HEK293 (cell line): ENCODE measurements around the gene CD200.

Experiments
- CTCF ChIA-PET: fragments of 350-600 bp; formaldehyde crosslinking; extraction: SDS; loops from one replicate; lab custom pipeline; 2021; ENCODE audit warnings: antibody characterized with exemption; lab: Yijun Ruan, JAX
- POLR2A ChIA-PET: fragments of 300-600 bp; formaldehyde crosslinking; extraction: SDS; loops from one replicate; lab custom pipeline; 2020; ENCODE audit warnings: antibody characterized with exemption, inconsistent platforms; lab: Yijun Ruan, JAX
- H3K27ac ChIP-seq: fragments of 200-500 bp; sonication (Bioruptor generic); 2 replicates; pipeline ENCODE4 v1.5.1; 2014; ENCODE audit warnings: low read depth, low read length, control low read depth, inconsistent platforms; ENCODE audit errors: extremely low read depth
- H3K36me3 ChIP-seq, 2 experiments: fragments of 200-500 bp in 1 of 2; sonication (Bioruptor generic) in 1 of 2; 1 replicate in 1 of 2; 2 replicates in 1 of 2; pipeline ENCODE4 v1.5.1; 2014 to 2017; ENCODE audit warnings: inconsistent platforms in 2 of 2, low read length in 2 of 2; ENCODE audit not compliant: control insufficient read depth in 2 of 2, insufficient read depth in 1 of 2
- H3K4me1 ChIP-seq: fragments of 200-500 bp; sonication (Bioruptor generic); 2 replicates; pipeline ENCODE4 v1.5.1; 2014; ENCODE audit warnings: mild to moderate bottlenecking, low read length, inconsistent platforms; ENCODE audit not compliant: control insufficient read depth, insufficient read depth
- H3K4me3 ChIP-seq: 2 replicates; pipeline ENCODE4 v1.5.1; 2011; ENCODE audit warnings: low read depth, mild to moderate bottlenecking, control low read depth, low read length, moderate library complexity
- H3K9me3 ChIP-seq: fragments of 200-500 bp; sonication (Bioruptor generic); 2 replicates; pipeline ENCODE4 v1.5.1; 2014; ENCODE audit warnings: low read depth, low read length, inconsistent platforms; ENCODE audit not compliant: control insufficient read depth, insufficient read depth
- HIC1 ChIP-seq: fragments of 450-650 bp; formaldehyde crosslinking; IDR thresholded peaks from 2 replicates; pipeline ENCODE4 v1.5.1; 2016; ENCODE audit warnings: missing biosample characterization, missing genetic modification characterization
- IKZF3 ChIP-seq: fragments of 450-650 bp; IDR thresholded peaks from 2 replicates; pipeline ENCODE4 v1.5.0; 2018; ENCODE audit warnings: missing biosample characterization, mild to moderate bottlenecking, missing genetic modification characterization, moderate library complexity
- PATZ1 ChIP-seq: fragments of 450-650 bp; formaldehyde crosslinking; IDR thresholded peaks from 2 replicates; pipeline ENCODE4 v1.5.1; 2016; ENCODE audit warnings: missing biosample characterization, missing genetic modification characterization
- SETDB1 ChIP-seq: IDR thresholded peaks from one replicate; pipeline ENCODE4 v1.6.1; 2017; ENCODE audit warnings: mild to moderate bottlenecking, low read length, moderate library complexity, mixed read lengths; ENCODE audit not compliant: insufficient read length
- ZFHX2 ChIP-seq: fragments of 450-650 bp; formaldehyde crosslinking; conservative IDR thresholded peaks from 2 replicates; pipeline ENCODE4 v1.5.1; 2016; ENCODE audit warnings: missing biosample characterization, missing genetic modification characterization
- ZNF146 ChIP-seq: fragments of 450-650 bp; formaldehyde crosslinking; IDR thresholded peaks from 2 replicates; pipeline ENCODE4 v1.5.1; 2016; ENCODE audit warnings: missing biosample characterization, missing genetic modification characterization
- ZNF19 ChIP-seq: fragments of 450-650 bp; formaldehyde crosslinking; IDR thresholded peaks from 2 replicates; pipeline ENCODE4; 2016; ENCODE audit warnings: missing biosample characterization, missing genetic modification characterization, low read depth
- ZNF350 ChIP-seq: fragments of 450-650 bp; formaldehyde crosslinking; IDR thresholded peaks from 2 replicates; pipeline ENCODE4 v1.5.0; 2017; ENCODE audit warnings: missing biosample characterization, mild to moderate bottlenecking, missing genetic modification characterization
- ZNF366 ChIP-seq: fragments of 450-650 bp; formaldehyde crosslinking; conservative IDR thresholded peaks from 2 replicates; pipeline ENCODE4 v1.5.1; 2016; ENCODE audit warnings: missing biosample characterization, missing genetic modification characterization
- ZNF768 ChIP-seq: fragments of 450-650 bp; formaldehyde crosslinking; IDR thresholded peaks from 2 replicates; pipeline ENCODE4 v1.5.1; 2018; ENCODE audit warnings: missing biosample characterization, mild to moderate bottlenecking, missing genetic modification characterization
- ZNF843 ChIP-seq: fragments of 450-650 bp; formaldehyde crosslinking; IDR thresholded peaks from 2 replicates; pipeline ENCODE4 v1.5.1; 2016; ENCODE audit warnings: missing biosample characterization, missing genetic modification characterization
- ZSCAN23 ChIP-seq: fragments of 450-650 bp; formaldehyde crosslinking; IDR thresholded peaks from 2 replicates; pipeline ENCODE4 v1.5.1; 2016; ENCODE audit warnings: missing biosample characterization, missing genetic modification characterization
- ZSCAN30 ChIP-seq: fragments of 450-650 bp; IDR thresholded peaks from 2 replicates; pipeline ENCODE4 v1.5.1; 2018; ENCODE audit warnings: missing biosample characterization, mild to moderate bottlenecking, missing genetic modification characterization, moderate library complexity
- TF ChIP-seq, protein P1 (sequence below): fragments of 450-650 bp; formaldehyde crosslinking; IDR thresholded peaks from 2 replicates; pipeline ENCODE4 v1.5.1; 2016; ENCODE audit warnings: missing biosample characterization, missing genetic modification characterization
- TF ChIP-seq, protein P2 (sequence below): fragments of 450-650 bp; formaldehyde crosslinking; IDR thresholded peaks from 2 replicates; pipeline ENCODE4 v1.5.1; 2016; ENCODE audit warnings: missing biosample characterization, missing genetic modification characterization

CD200 gene

DNA sequence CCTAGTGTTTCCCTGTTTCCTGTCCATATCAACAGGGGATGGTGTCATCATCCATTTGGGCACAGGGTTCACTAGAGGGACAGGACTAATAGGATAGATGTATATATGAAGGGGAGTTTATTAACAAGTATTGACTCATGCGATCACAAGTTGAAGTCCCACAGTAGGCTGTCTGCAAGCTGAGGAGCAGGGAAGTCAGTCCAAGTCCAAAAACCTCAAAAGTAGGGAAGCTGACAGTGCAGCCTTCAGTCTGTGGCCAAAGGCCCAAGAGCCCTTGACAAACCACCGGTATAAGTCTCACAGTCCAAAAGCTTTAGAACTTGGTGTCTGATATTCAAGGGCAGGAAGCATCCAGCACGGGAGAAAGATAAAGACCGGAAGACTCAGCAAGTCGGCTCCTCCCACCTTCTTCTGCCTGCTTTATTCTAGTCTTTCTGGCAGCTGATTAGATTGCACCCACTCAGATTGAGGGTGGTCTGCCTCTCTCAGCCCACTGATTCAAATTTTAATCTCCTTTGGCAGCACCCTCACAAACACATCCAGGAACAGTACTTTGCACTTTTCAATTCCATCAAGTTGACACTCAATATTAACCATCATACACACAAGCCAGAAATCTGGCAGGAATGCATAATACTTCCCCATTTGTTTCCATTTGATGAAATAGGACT lies 43.4 kb downstream of the CD200 start:
- no peak overlapping the region for H3K27ac ChIP-seq
- CTCF ChIA-PET: no interaction called here
- no peaks in the 10 kb centered on the region for H3K36me3 ChIP-seq
- POLR2A ChIA-PET: no interaction called here
- H3K9me3 ChIP-seq: no peaks in the 10 kb centered on the region
- TF ChIP-seq ZNF350 (no peak), ZNF366 (tag by site-specific recombination) (no peak), ZNF146 (tag by site-specific recombination) (no peak), ZSCAN30 (no peak), ZSCAN23 (tag by site-specific recombination) (no peak), ZFHX2 (tag by site-specific recombination) (no peak), HIC1 (tag by site-specific recombination) (no peak), ZNF768 (no peak), ZNF843 (tag by site-specific recombination) (no peak), ZNF19 (tag by site-specific recombination) (no peak), PATZ1 (tag by site-specific recombination) (no peak)
- TF ChIP-seq, protein P1, sequence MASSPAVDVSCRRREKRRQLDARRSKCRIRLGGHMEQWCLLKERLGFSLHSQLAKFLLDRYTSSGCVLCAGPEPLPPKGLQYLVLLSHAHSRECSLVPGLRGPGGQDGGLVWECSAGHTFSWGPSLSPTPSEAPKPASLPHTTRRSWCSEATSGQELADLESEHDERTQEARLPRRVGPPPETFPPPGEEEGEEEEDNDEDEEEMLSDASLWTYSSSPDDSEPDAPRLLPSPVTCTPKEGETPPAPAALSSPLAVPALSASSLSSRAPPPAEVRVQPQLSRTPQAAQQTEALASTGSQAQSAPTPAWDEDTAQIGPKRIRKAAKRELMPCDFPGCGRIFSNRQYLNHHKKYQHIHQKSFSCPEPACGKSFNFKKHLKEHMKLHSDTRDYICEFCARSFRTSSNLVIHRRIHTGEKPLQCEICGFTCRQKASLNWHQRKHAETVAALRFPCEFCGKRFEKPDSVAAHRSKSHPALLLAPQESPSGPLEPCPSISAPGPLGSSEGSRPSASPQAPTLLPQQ (tag by site-specific recombination): no peak
- TF ChIP-seq, protein P2, sequence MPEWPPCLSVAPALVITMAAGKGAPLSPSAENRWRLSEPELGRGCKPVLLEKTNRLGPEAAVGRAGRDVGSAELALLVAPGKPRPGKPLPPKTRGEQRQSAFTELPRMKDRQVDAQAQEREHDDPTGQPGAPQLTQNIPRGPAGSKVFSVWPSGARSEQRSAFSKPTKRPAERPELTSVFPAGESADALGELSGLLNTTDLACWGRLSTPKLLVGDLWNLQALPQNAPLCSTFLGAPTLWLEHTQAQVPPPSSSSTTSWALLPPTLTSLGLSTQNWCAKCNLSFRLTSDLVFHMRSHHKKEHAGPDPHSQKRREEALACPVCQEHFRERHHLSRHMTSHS: no peak
- TF ChIP-seq, all 188 proteins: peak for 0
- Histone ChIP-seq H3K4me3 (no peak overlapping the region), H3K4me1 (no peaks in the 10 kb centered on the region)

DNA sequence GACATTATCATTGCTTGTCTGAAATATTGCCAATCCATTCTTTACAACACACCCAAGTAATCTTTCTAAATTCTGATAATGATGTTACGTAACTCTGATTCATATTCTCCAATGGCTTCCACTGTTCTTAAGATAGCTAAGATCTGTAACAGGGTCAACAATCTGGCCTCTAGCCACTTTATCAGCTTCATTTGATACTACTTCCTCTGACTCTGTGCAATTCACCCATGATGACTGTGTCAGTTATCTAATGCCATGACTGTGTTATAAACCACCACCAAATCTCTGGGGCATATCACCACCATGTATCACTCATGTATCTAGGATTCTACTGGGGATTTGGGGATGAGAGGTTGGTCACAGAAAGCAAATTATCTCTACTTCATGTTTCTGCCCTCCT lies 44.0 kb downstream of the CD200 start:
- Histone ChIP-seq H3K36me3 (no peaks in the 10 kb centered on the region), H3K9me3 (no peaks in the 10 kb centered on the region), H3K4me3 (no peak overlapping the region), H3K27ac (no peak overlapping the region), H3K4me1 (no peaks in the 10 kb centered on the region)
- TF ChIP-seq IKZF3 (tag by site-specific recombination) (no peak), SETDB1 (peak; percentile 37)
- ChIA-PET CTCF (interaction anchor here (0.6 kb wide), 1 partner anchor 24 kb away, joined by 3 read pairs; no protein-coding TSS in a partner anchor), POLR2A (no interaction called here)
